Adipocyte (in vitro differentiated cells): ENCODE results near the gene NHSL2.

Experiments
- DNase-seq: peaks from one replicate; pipeline ENCODE4 v3.0.0-alpha.2; 2015; ENCODE audit warnings: low read depth
- H3K27me3 ChIP-seq: replicated peaks from 2 replicates; pipeline ENCODE4 v1.7.0; 2013; ENCODE audit warnings: mild to moderate bottlenecking, low read length, moderate library complexity; ENCODE audit not compliant: control insufficient read depth, insufficient read depth
- H3K36me3 ChIP-seq: 2 replicates; pipeline ENCODE4 v1.7.0; 2013; ENCODE audit warnings: low read length, mild to moderate bottlenecking, moderate library complexity; ENCODE audit not compliant: control insufficient read depth, insufficient read depth, severe bottlenecking
- H3K4me1 ChIP-seq: 2 replicates; pipeline ENCODE4 v1.7.0; 2013; ENCODE audit warnings: mild to moderate bottlenecking, low read length, moderate library complexity; ENCODE audit not compliant: control insufficient read depth, insufficient read depth
- H3K4me3 ChIP-seq: 2 replicates; pipeline ENCODE4 v1.7.0; 2013; ENCODE audit warnings: mild to moderate bottlenecking, low read length, moderate library complexity
- H3K9ac ChIP-seq: 2 replicates; pipeline ENCODE4 v1.7.0; 2013; ENCODE audit warnings: mild to moderate bottlenecking, low read length, moderate library complexity
- H3K9me3 ChIP-seq: 2 replicates; pipeline ENCODE4 v1.7.0; 2013; ENCODE audit warnings: mild to moderate bottlenecking, low read length, moderate library complexity; ENCODE audit not compliant: control insufficient read depth

Gene NHSL2

DNA sequence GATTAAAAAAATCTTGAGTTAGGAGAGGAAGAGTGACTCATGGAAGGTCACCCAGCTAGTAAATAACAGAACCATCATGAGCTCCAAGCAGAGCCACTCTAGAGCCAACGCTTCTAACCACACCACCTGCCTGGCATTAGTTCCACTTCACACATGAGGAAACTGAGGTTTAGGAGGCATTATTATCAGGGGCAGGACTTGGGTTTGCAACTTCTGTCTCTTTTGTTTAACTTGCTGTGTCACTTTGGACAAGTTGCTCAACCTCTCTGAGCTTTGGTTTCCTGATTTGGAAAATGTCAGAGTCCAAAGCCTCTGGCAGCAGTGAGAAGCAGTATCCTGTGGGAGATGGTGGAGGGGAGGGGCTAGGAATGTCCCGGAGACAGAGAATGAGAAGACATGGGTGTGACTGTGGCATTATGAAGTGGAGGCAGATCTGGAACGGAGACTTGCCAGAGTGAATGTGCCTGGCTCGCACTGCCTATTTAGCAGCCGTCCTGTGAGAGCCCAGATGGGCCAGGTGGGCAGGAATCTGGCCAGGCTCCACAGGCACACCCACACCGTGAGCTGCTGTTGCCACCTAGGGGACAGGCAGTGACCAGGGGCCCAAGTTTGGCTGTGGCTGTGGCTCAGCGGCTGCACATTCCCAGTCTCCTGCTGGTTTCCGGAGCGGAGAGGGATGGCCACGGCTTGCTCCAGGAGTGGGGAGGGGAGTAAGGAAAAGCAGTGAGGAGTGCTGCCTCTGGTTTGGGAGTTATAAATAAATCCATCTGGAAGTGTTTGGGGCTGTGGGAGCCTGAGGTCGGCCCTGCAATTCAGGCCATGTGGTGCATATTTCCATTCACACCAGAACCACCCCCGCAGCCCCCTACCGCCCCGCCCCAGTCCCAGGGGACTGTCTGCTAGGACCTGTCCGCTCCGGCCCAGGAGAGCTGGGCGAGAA, 93.4 kb downstream of the NHSL2 start:
- DNase-seq: peak; percentile 52

DNA sequence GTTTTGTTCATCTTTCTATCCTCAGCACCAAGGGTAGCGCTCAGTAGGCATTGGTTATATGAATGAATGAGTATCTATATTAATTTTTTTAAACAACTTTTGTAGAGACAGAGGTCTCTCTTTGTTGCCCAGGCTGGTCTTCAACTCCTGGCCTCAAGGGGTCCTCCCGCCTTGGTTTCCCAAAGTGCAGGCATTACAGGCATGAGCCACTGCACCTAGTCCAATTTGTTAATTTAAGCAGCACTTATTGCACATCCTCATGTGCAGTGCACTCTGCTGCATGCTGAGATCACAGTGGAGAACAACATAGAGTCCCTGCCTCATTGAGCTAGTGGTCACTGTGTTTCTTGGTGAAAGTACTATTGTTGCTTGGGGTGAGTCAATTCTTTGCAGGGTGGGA, 94.4 kb downstream of the NHSL2 start:
- Histone ChIP-seq H3K4me1 (peaks cover 16% of the 10 kb centered on the region), H3K36me3 (no peaks in the 10 kb centered on the region), H3K9ac (no peak overlapping the region), H3K4me3 (no peak overlapping the region), H3K27me3 (peaks cover 7% of the 10 kb centered on the region), H3K9me3 (no peaks in the 10 kb centered on the region)
- DNase-seq: no peak

More for the DNA sequence above, 93.4 kb downstream of the NHSL2 start:
- no peaks in the 10 kb centered on the region for H3K36me3 ChIP-seq
- H3K4me1 ChIP-seq: peaks cover 16% of the 10 kb centered on the region
- H3K9ac ChIP-seq: peak overlapping the region; percentile 59
- peak overlapping the region; percentile 35 for H3K4me3 ChIP-seq
- H3K27me3 ChIP-seq: peaks cover 7% of the 10 kb centered on the region
- H3K9me3 ChIP-seq: no peaks in the 10 kb centered on the region

DNA sequence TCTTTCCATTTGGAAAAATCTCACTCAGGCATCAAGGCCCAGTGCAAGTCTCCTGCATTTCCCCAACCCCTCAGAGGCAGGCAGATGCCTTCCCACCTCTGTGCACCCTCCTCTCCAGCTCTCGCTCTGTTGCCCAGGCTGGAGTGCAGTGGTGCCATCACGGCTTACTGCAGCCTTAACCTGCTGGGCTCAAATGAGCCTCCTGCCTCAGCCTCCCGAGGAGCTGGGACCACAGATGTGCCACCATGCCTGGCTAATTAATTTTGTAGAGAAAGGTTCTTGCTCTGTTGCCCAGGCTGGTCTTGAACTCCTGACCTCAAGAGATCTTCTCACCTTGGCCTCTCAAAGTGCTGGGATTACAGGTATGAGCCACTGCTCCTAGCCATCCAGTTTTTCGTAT, 95.8 kb downstream of the NHSL2 start:
- no peaks in the 10 kb centered on the region for H3K36me3 ChIP-seq
- DNase-seq: no peak
- H3K4me1 ChIP-seq: peaks cover 16% of the 10 kb centered on the region
- no peak overlapping the region for H3K9ac ChIP-seq
- peaks cover 7% of the 10 kb centered on the region for H3K27me3 ChIP-seq
- peaks cover 5% of the 10 kb centered on the region for H3K9me3 ChIP-seq
- H3K4me3 ChIP-seq: no peak overlapping the region

DNA sequence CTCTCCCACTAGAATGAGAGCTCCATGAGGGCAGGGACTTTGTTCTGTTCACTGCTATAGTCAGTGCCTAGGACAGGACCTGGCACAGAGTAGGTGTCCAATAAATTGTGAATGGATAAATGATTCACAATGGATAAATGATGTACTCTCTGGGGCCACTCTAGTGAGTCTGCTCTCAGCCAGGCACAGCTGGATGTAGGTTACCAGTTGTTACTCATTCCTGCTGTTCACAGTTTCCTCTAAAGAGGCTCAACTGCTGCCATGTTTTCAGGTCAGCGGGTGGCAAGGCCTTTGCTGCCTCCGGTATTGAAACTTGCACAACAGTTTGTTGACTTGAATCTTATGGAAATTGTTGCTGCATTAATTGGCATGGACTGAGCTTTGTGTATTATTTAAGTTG, 99.1 kb downstream of the NHSL2 start:
- Histone ChIP-seq H3K9me3 (peaks cover 11% of the 10 kb centered on the region), H3K9ac (no peak overlapping the region), H3K4me1 (no peaks in the 10 kb centered on the region), H3K4me3 (no peak overlapping the region), H3K36me3 (no peaks in the 10 kb centered on the region), H3K27me3 (peaks cover 4% of the 10 kb centered on the region)
- no peak for DNase-seq

DNA sequence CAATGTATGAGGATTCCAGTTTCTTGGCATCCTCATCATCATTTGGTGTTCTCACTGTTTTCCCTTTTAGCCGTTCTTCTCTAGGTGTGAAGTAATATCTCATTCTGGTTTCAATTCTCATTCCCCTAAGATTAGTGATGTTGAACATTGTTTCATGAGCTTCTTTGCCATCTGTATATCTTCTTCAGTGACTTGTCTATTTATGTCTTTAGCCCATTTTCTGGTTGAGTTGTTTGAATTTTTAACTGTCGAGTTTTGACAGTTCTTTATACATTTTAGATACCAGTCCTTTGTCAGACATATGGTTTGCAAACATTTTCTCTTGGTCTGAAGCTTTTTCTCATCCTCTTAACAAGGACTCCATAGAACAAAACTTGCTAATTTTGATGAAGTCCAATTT, 101.1 kb downstream of the NHSL2 start:
- Histone ChIP-seq H3K36me3 (no peaks in the 10 kb centered on the region), H3K4me3 (no peak overlapping the region), H3K4me1 (no peaks in the 10 kb centered on the region), H3K27me3 (peaks cover 3% of the 10 kb centered on the region), H3K9me3 (peaks cover 11% of the 10 kb centered on the region), H3K9ac (no peak overlapping the region)
- no peak for DNase-seq

DNA sequence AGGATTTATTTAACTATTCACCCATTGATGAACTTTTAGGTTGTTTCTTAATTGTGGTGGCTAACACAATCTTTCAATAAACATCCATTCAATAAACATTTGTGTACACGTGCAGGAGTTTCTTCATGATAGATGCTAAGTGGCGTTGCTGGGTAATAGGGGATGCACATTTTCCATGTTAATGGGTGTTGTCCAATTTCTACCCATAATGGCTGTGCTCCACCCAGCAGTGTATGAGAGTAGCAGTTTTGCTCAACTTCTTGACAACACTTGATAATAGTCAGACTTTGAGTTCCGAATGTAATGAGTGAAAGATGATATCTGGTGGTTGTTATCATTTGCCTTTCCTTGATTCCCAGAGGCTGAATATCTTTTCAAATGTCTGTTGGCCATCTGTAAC, 104.7 kb downstream of the NHSL2 start:
- Histone ChIP-seq H3K36me3 (no peaks in the 10 kb centered on the region), H3K9ac (no peak overlapping the region), H3K4me1 (peaks cover 16% of the 10 kb centered on the region), H3K9me3 (peaks cover 11% of the 10 kb centered on the region), H3K4me3 (no peak overlapping the region), H3K27me3 (peaks cover 21% of the 10 kb centered on the region)
- no peak for DNase-seq

- no peak overlapping the region for H3K9ac ChIP-seq
- peaks cover 18% of the 10 kb centered on the region for H3K4me1 ChIP-seq
- H3K4me3 ChIP-seq: no peak overlapping the region
- H3K9me3 ChIP-seq: peaks cover 5% of the 10 kb centered on the region
- no peak for DNase-seq
- peaks cover 22% of the 10 kb centered on the region for H3K27me3 ChIP-seq
- H3K36me3 ChIP-seq: no peaks in the 10 kb centered on the region
Measured at GRCh38 chrX:72016881-72017783, 106.5 kb downstream of the NHSL2 start.

- no peaks in the 10 kb centered on the region for H3K9me3 ChIP-seq
- DNase-seq: peak; percentile 91
- no peaks in the 10 kb centered on the region for H3K36me3 ChIP-seq
- peak overlapping the region; percentile 70 for H3K9ac ChIP-seq
- H3K4me1 ChIP-seq: peaks cover 18% of the 10 kb centered on the region
- H3K4me3 ChIP-seq: peak overlapping the region; percentile 65
- H3K27me3 ChIP-seq: peaks cover 25% of the 10 kb centered on the region
Measured at GRCh38 chrX:72018277-72019112, 107.8 kb downstream of the NHSL2 start.

GRCh38 chrX:72019487-72019886, 108.8 kb downstream of the NHSL2 start:
- Histone ChIP-seq H3K4me3 (no peak overlapping the region), H3K27me3 (peaks cover 28% of the 10 kb centered on the region), H3K9ac (peak overlapping the region; percentile 51), H3K4me1 (peaks cover 18% of the 10 kb centered on the region), H3K9me3 (no peaks in the 10 kb centered on the region), H3K36me3 (no peaks in the 10 kb centered on the region)
- DNase-seq: no peak

DNA sequence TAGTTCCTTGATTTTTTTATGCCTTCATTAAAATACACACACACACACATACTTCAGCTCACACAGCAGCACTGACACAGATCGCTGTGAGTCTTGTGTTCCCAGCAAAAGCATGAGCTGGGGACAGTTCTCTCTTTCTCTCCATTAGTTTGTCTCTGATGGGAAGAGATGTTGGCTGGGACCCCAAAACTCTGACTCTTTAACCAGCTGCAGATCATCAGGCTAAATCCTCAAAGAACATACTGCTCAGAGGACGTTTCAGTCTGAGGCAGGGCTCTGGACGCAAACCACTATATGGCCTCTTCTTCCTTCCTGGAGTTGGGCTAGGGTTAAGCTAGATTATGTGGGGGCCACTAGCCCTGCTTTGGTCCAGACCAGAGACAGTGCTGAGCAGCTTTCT, 109.6 kb downstream of the NHSL2 start:
- H3K27me3 ChIP-seq: peaks cover 28% of the 10 kb centered on the region
- no peak for DNase-seq
- H3K9me3 ChIP-seq: no peaks in the 10 kb centered on the region

More for the DNA sequence above, 109.6 kb downstream of the NHSL2 start:
- no peak overlapping the region for H3K4me3 ChIP-seq
- H3K36me3 ChIP-seq: no peaks in the 10 kb centered on the region
- H3K4me1 ChIP-seq: peaks cover 18% of the 10 kb centered on the region
- peak overlapping the region; percentile 51 for H3K9ac ChIP-seq
